Mesendoderm (in vitro differentiated cells): ENCODE results near the gene TRPV4.

Source experiments
- DNase-seq: peaks from one replicate; pipeline ENCODE4 v3.0.0; 2013
- H2AK5ac ChIP-seq: 2 replicates; pipeline ENCODE4 v1.6.1; 2013; ENCODE audit warnings: low read length, inconsistent platforms
- H2BK120ac ChIP-seq: 2 replicates; pipeline ENCODE4 v1.6.1; 2013; ENCODE audit warnings: low read depth, mild to moderate bottlenecking, low read length, moderate library complexity, mixed read lengths
- H2BK15ac ChIP-seq: replicated peaks from 2 replicates; pipeline ENCODE4 v1.6.1; 2013; ENCODE audit warnings: low read depth, mild to moderate bottlenecking, moderate library complexity
- H2BK5ac ChIP-seq: 2 replicates; pipeline ENCODE4 v1.6.1; 2013; ENCODE audit warnings: low read length, inconsistent platforms
- H3K18ac ChIP-seq: 2 replicates; pipeline ENCODE4 v1.6.1; 2013; ENCODE audit warnings: mild to moderate bottlenecking, low read length, mixed read lengths
- H3K23ac ChIP-seq: one replicate; pipeline ENCODE4 v1.6.1; 2013; ENCODE audit warnings: low read length
- H3K27ac ChIP-seq: 2 replicates; pipeline ENCODE4 v1.5.1; 2013; ENCODE audit warnings: low read depth, mild to moderate bottlenecking, inconsistent platforms, low read length, moderate library complexity
- H3K27me3 ChIP-seq: 2 replicates; pipeline ENCODE4 v1.6.1; 2013; ENCODE audit warnings: low read length, control low read depth, mild to moderate bottlenecking, inconsistent platforms; ENCODE audit not compliant: insufficient read depth, poor library complexity
- H3K36me3 ChIP-seq: 2 replicates; pipeline ENCODE4 v1.6.1; 2013; ENCODE audit warnings: low read length, inconsistent platforms; ENCODE audit not compliant: control insufficient read depth, insufficient read depth
- H3K4ac ChIP-seq: one replicate; pipeline ENCODE4 v1.6.1; 2013; ENCODE audit warnings: low read depth, mild to moderate bottlenecking, low read length, moderate library complexity
- H3K4me1 ChIP-seq: 2 replicates; pipeline ENCODE4 v1.6.1; 2013; ENCODE audit warnings: low read depth, low read length, inconsistent platforms; ENCODE audit not compliant: control insufficient read depth
- H3K4me2 ChIP-seq: 2 replicates; pipeline ENCODE4 v1.6.1; 2013; ENCODE audit warnings: low read length
- H3K4me3 ChIP-seq: 2 replicates; pipeline ENCODE4 v1.5.1; 2013; ENCODE audit warnings: mild to moderate bottlenecking, low read length
- H3K56ac ChIP-seq: one replicate; pipeline ENCODE4 v1.6.1; 2013; ENCODE audit warnings: low read length
- H3K79me1 ChIP-seq: 2 replicates; pipeline ENCODE4 v1.6.1; 2013; ENCODE audit warnings: low read length, inconsistent platforms
- H3K79me2 ChIP-seq: 2 replicates; pipeline ENCODE4 v1.6.1; 2013; ENCODE audit warnings: mild to moderate bottlenecking, low read length; ENCODE audit not compliant: control insufficient read depth, insufficient read depth
- H3K9ac ChIP-seq: 2 replicates; pipeline ENCODE4 v1.6.1; 2013; ENCODE audit warnings: low read length, inconsistent platforms
- H4K5ac ChIP-seq: one replicate; pipeline ENCODE4 v1.6.1; 2013; ENCODE audit warnings: low read length
- H4K8ac ChIP-seq: one replicate; pipeline ENCODE4 v1.6.1; 2013; ENCODE audit warnings: low read depth, mild to moderate bottlenecking, control low read depth, low read length, moderate library complexity
- WGBS: extraction: QIAGEN DNeasy Blood & Tissue Kit; methylation state at CpG from one replicate; pipeline ENCODE4 v1.1.7; 2013; ENCODE audit warnings: low lambda C conversion rate, missing lambda C conversion rate; ENCODE audit not compliant: insufficient coverage; ENCODE audit errors: extremely low coverage; 5-methylcytosine and 5-hydroxymethylcytosine counted together

Gene TRPV4

DNA sequence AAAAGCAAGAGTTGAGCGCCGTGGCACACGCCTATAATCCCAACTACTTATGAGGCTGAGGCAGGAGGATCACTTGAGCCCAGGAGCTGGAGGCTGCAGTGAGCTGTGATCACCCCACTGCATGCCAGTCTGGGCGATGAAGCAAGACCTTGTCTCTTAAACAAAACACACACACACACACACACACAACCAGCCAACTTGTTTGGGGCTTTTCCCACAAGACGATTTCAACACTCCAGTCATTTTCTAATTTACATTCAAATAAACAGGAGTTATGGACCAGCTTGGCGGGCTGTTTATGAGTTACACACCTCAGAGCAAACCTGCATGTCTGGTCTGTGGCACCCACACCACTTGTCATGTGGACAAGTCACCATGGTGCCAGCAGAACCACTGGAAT lies 40.5 kb upstream of the TRPV4 start:
- no peak for DNase-seq
- H3K56ac ChIP-seq, result no peak overlapping the region
- H3K79me1 ChIP-seq, result peaks cover 11% of the 10 kb centered on the region
- H3K4me1 ChIP-seq, result peaks cover 10% of the 10 kb centered on the region
- H3K9ac ChIP-seq, result no peak overlapping the region
- no peak overlapping the region for H3K4me3 ChIP-seq
- H3K36me3 ChIP-seq, result no peaks in the 10 kb centered on the region
- no peaks in the 10 kb centered on the region for H3K27me3 ChIP-seq
- H3K4ac ChIP-seq, result no peak overlapping the region
- no peak overlapping the region for H2BK120ac ChIP-seq
- no peak overlapping the region for H4K5ac ChIP-seq
- H3K18ac ChIP-seq, result no peak overlapping the region
- no peak overlapping the region for H4K8ac ChIP-seq
- WGBS, result no CpG with 5 or more reads among the region's 6 CpGs
- H2BK5ac ChIP-seq, result no peak overlapping the region
- no peak overlapping the region for H2AK5ac ChIP-seq
- H2BK15ac ChIP-seq, result no peak overlapping the region
- peaks cover 19% of the 10 kb centered on the region for H3K79me2 ChIP-seq
- H3K23ac ChIP-seq, result no peak overlapping the region
- no peak overlapping the region for H3K4me2 ChIP-seq
- no peak overlapping the region for H3K27ac ChIP-seq

DNA sequence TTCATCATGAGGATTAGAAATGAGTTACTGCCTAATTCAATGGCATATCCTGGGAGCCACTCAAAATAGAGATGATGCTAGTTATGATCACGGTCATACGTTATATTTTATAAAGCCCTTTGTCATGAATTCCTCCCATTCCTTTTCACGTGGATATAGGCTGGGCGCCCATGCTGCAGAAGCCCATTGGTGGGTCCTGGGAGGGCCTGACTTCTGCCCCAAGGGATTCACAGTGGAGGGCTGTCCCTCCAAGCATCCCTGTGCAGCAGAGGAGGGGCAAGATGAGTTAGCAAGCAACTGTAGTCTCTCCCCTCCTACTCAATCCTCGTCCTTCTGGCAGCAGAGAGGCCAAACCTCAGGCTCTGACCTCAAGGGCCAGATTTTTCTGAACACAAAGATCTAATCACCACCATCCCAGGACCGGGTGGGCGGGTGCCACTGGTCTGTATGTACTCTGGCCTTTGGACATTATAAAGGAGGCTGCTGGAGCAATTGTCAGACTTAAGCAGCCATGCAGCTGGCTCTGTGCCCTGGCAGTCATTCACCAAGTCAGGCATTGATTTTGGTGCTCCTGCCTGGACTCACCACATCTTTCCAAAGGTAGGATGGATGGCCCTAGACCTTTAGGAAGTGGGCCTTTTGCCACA lies 38.6 kb upstream of the TRPV4 start:
- Histone ChIP-seq H3K79me1 (peaks cover 6% of the 10 kb centered on the region), H3K36me3 (no peaks in the 10 kb centered on the region), H2AK5ac (no peak overlapping the region), H4K5ac (no peak overlapping the region), H3K23ac (no peak overlapping the region), H3K4ac (no peak overlapping the region), H3K4me2 (no peak overlapping the region), H2BK5ac (no peak overlapping the region), H3K27ac (no peak overlapping the region), H3K4me1 (peaks cover 2% of the 10 kb centered on the region), H2BK15ac (no peak overlapping the region), H3K27me3 (no peaks in the 10 kb centered on the region), H3K18ac (no peak overlapping the region), H3K79me2 (peaks cover 9% of the 10 kb centered on the region), H2BK120ac (no peak overlapping the region), H3K9ac (no peak overlapping the region), H3K56ac (no peak overlapping the region), H4K8ac (no peak overlapping the region), H3K4me3 (no peak overlapping the region)
- WGBS, result no CpG with 5 or more reads among the region's 7 CpGs
- DNase-seq, result no peak

DNA sequence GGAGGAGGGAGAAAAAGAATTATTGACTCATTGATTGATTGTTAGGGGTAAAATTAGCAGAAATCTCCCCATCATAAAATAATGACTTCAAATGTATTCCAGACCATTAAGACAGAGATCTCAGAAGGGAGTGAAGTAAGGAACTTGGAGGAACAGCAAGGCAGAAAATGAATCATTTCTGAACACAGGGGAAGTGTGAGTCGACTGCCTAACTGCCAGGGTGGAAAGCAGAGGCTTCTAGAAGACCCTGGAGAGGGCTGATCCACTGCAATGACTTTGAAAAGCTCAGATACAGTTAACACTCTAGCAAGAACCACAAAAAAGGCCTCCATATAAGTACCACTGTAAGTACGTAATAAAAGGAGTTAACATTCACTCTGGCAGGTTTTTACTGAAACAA lies 37.5 kb upstream of the TRPV4 start:
- Histone ChIP-seq H3K36me3 (no peaks in the 10 kb centered on the region), H3K27me3 (no peaks in the 10 kb centered on the region), H3K23ac (no peak overlapping the region), H2AK5ac (no peak overlapping the region), H4K5ac (no peak overlapping the region), H4K8ac (no peak overlapping the region), H3K18ac (no peak overlapping the region), H3K4me3 (no peak overlapping the region), H2BK15ac (no peak overlapping the region), H3K9ac (no peak overlapping the region), H3K79me1 (peaks cover 8% of the 10 kb centered on the region), H3K4ac (no peak overlapping the region), H3K27ac (no peak overlapping the region), H2BK120ac (no peak overlapping the region), H3K56ac (no peak overlapping the region), H2BK5ac (no peak overlapping the region), H3K4me1 (peaks cover 2% of the 10 kb centered on the region), H3K79me2 (peaks cover 9% of the 10 kb centered on the region), H3K4me2 (no peak overlapping the region)
- no peak for DNase-seq
- WGBS, result no CpG with 5 or more reads among the region's 2 CpGs

DNA sequence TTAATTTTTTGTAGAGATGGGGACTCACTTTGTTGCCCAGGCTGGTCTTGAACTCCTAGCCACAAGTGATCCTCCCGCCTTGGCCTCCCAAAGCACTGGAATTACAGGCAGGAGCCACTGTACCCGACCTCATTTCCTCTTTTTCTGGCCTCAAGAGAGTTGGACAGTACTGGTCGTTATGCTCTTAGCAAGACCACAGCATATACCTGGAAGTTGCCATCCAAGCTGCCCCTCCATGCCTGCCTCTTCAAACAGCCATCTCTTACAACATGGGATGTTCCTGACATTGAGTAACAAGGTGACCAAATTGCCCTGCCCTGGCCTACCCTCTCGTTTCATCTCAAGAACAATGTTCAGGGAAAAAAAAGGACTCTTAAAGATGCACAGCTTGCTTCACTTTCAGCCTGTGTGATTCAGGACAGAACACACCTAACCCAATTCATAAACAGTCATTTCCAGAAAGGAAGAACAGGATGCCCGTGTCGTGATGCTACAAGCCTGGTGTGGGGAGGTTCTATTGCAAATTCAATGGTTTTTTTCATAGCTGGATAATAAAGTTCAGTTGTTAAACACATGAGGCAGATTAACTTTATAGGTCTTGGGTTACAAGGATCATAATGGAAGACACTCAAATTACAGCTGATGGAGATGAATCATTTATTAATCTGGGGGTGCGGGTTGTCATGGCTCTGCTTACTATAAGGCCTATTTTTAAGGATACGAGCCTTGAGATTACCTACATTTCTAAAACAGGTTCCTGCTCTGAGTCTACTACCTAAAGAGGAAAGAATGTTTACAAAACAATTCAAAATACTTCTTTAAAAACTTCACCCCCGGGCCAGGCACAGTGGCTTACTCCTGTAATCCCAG lies 35.2 kb upstream of the TRPV4 start:
- Histone ChIP-seq H3K27ac (no peak overlapping the region), H3K4me2 (no peak overlapping the region), H3K4ac (no peak overlapping the region), H4K8ac (no peak overlapping the region), H3K9ac (no peak overlapping the region), H3K79me2 (no peaks in the 10 kb centered on the region), H3K4me3 (no peak overlapping the region), H3K27me3 (no peaks in the 10 kb centered on the region), H3K79me1 (peaks cover 6% of the 10 kb centered on the region), H4K5ac (no peak overlapping the region), H3K56ac (no peak overlapping the region), H2BK120ac (no peak overlapping the region), H3K23ac (no peak overlapping the region), H3K4me1 (peaks cover 7% of the 10 kb centered on the region), H2AK5ac (no peak overlapping the region), H3K36me3 (no peaks in the 10 kb centered on the region), H3K18ac (no peak overlapping the region), H2BK15ac (no peak overlapping the region), H2BK5ac (no peak overlapping the region)
- no CpG with 5 or more reads among the region's 9 CpGs for WGBS
- no peak for DNase-seq

DNA sequence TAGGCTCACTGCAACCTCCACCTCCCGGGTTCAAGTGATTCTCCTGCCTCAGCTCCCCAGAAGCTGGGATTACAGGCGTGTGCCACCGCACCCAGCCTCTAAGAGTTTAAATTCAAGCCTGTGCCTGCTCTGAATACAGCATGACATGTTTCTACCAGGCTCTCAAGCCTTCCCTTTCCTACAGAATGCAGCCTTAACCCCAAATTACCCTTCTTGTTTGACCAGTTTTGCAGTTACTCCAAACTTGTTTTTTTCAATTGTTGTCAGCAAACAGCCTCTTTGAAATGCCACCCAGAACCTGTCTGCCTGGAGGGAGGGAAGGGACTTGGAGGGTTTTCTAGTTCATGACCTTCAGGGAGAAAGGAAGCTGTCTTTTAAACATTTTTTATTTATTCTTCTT lies 31.7 kb upstream of the TRPV4 start:
- DNase-seq, result peak; percentile 61
- H3K79me1 ChIP-seq, result peaks cover 4% of the 10 kb centered on the region
- H3K79me2 ChIP-seq, result no peaks in the 10 kb centered on the region
- H3K23ac ChIP-seq, result no peak overlapping the region
- H4K5ac ChIP-seq, result no peak overlapping the region
- no peak overlapping the region for H3K27ac ChIP-seq
- no peak overlapping the region for H2BK120ac ChIP-seq
- H3K4me2 ChIP-seq, result no peak overlapping the region
- H2AK5ac ChIP-seq, result no peak overlapping the region
- H3K36me3 ChIP-seq, result no peaks in the 10 kb centered on the region
- H3K4me1 ChIP-seq, result peaks cover 5% of the 10 kb centered on the region
- H2BK5ac ChIP-seq, result no peak overlapping the region
- no peak overlapping the region for H3K56ac ChIP-seq
- H3K4ac ChIP-seq, result no peak overlapping the region
- no peak overlapping the region for H2BK15ac ChIP-seq
- H3K4me3 ChIP-seq, result no peak overlapping the region
- no CpG with 5 or more reads among the region's 3 CpGs for WGBS
- H3K18ac ChIP-seq, result no peak overlapping the region
- H4K8ac ChIP-seq, result no peak overlapping the region
- H3K9ac ChIP-seq, result no peak overlapping the region
- no peaks in the 10 kb centered on the region for H3K27me3 ChIP-seq
